Stimulated activated CD8-positive, alpha-beta memory T cell treated with anti-CD3 and anti-CD28 coated beads, Interleukin-12 subunit alpha, Interleukin-12 subunit beta, amount 100 ng/mL, for 24 hours (primary cell): ENCODE data around the gene METRN.

Source experiments
- DNase-seq: peaks from one replicate; pipeline ENCODE4 v3.0.0-alpha.2; 2020; ENCODE audit errors: extremely low read depth

The METRN gene

DNA sequence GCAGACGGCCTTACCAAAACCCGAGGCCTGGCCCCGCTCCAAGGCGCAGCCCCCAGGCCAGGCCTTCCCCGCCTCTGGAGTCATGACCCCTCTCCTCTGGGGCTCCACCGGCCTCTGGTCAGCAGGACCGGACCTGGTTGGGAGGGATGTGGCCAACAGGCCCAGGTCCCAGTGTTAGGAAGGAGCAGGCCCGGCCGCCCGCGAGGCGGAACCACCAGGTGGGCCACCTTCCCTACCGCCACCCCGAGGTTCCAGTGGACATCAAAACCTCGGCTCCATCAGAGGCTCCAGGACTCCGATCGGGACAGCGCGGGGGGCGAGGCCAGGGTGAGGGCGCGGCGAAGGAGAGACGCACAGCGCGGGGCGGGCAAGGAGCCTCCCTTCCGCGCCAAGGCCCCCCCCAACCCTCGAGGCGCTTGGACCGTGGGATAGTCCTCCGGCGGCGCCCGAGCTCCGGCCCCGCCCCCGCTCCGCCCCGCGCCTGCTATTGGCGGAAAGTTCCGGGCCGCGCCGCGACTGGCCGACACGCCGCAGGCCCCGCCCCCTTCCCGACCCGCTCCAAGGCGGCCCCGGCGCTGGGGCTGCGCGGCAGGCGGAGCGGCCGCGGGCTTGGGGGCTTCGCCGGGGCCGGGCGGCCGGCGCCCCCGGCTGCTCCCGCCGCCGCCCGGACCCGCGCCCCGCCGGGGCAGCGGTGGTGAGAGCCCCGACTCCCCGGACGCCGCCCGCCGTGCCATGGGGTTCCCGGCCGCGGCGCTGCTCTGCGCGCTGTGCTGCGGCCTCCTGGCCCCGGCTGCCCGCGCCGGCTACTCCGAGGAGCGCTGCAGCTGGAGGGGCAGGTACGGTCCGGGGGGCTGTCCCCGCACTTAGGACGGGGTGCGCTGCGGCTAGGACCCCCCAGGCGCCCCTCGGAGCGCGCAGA, at the start of gene METRN:
Gene METRN, plus strand, starts transcription at position 561 of the 919 bp plus-strand sequence. Its CDS starts 172 bp downstream, at position 733.
- DNase-seq = peak; percentile 87

- no peak for DNase-seq
Observed at GRCh38 chr16:666572-666971, 48.3 kb upstream of the METRN start.

GRCh38 chr16:667113-667779, 47.7 kb upstream of the METRN start:
- DNase-seq = no peak

GRCh38 chr16:667780-668518, 47.0 kb upstream of the METRN start, which contains the start of gene RHOT2:
TSS of gene RHOT2 (plus strand) at chr16:668132. CDS start at chr16:668200, 68 bp downstream.
- peak; percentile 77 for DNase-seq

DNA sequence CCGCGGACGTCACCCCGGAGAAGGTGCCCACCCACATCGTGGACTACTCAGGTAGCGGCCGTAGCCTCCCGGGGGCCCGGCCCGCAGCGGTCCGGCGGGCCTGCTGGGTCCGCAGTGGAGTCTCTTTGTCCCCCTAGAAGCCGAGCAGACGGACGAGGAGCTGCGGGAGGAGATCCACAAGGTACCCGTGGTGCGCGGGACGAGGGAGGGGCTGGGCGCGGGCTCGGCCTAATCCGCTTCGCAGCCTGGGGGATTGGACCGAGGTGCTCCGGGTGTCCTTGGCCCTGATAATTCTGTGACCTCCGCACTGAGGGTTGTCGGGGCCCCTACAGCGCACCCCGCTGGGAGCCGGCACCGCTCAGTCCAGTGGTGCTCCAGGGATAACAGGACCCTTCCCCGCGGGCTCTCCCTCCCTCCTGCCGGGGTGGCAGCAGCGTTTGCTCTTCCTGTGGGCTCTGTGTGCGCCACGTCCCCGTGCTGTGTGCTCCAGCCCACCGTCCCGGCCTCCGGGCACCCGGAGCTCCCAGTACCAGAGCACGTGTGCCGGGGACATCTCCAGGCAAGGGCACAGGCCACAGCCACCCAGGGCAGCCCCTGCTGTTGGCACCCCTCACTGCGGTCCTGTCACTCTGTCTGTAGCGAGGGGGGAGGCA, 46.3 kb upstream of the METRN start:
- no peak for DNase-seq

DNA sequence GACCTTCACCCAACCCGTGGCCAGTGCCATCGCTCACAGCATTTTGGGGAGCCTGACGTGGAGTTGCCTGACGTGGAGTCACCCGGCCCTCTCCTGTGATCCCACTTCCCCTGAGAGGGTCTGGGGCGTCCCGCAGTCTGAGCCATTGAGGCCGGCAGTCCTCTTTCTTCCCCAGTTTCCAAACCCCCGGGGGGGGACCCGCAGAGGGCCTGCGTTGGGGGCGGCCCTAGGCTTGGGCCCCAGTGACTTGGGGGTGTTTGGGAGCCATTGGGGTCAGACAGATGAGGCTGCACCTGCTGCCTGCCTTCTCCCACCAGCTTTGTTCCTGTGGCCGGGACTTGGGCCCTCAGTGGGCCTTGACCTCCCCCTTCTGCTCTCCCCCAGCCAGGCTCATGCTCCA, 45.3 kb upstream of the METRN start:
- DNase-seq = no peak

DNA sequence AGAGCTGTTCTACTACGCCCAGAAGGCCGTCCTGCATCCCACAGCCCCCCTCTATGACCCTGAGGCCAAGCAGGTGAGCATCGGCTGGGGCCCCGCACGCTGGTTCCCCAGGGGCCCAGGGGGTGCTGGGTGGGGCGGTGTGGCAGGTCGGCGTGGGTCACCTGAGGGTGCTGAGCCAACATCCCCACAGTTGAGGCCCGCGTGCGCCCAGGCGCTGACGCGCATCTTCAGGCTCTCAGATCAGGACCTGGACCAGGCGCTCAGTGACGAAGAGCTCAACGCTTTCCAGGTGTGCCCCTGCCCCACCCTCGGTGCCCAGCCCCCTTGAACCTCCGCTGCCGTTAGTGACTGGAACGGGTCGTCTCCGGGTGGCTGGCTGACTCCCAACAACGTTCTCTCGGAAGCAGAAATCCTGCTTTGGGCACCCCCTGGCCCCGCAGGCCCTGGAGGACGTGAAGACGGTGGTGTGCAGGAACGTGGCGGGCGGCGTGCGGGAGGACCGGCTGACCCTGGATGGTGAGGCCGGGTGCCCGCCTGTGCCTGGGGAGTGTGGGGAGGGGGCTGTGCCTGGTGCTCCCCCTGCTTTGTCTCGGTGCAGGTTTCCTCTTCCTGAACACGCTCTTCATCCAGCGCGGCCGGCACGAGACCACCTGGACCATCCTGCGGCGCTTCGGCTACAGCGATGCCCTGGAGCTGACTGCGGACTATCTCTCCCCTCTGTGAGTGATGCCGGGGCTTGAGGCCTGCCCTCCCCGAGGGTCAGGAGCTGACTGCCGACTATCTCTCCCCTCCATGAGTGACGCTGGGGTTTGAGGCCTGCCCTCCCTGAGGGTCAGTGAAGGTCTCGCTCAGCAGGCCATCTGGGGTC, 44.2 kb upstream of the METRN start:
- no peak for DNase-seq

- no peak for DNase-seq
Observed at GRCh38 chr16:671353-672131, 43.4 kb upstream of the METRN start.

GRCh38 chr16:672371-672770, 42.5 kb upstream of the METRN start:
- DNase-seq = no peak

GRCh38 chr16:672851-673250, 42.1 kb upstream of the METRN start:
- DNase-seq = no peak

DNA sequence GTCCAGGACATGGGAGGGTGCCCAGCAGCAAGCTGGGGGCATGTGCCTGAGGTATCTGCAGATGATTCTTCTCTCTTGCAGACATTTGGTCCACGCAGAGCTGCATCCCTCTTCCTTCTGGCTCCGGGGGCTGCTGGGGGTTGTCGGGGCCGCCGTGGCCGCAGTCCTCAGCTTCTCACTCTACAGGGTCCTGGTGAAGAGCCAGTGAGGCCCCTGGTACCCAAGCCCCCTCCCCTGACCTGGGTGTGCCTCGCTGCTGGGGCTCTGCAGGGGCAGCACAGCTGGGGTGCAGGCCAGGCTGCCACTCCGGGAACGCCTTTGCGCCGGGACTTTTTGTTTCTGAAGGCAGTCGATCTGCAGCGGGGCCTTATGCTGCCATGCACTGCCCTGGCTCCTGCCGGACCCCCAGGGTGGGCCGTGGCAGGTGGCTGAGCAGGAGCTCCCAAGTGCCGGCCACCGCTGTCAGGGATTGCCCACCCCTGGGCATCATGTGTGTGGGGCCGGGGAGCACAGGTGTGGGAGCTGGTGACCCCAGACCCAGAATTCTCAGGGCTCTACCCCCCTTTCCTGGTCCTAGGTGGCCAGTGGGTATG, 41.4 kb upstream of the METRN start:
- DNase-seq = no peak

DNA sequence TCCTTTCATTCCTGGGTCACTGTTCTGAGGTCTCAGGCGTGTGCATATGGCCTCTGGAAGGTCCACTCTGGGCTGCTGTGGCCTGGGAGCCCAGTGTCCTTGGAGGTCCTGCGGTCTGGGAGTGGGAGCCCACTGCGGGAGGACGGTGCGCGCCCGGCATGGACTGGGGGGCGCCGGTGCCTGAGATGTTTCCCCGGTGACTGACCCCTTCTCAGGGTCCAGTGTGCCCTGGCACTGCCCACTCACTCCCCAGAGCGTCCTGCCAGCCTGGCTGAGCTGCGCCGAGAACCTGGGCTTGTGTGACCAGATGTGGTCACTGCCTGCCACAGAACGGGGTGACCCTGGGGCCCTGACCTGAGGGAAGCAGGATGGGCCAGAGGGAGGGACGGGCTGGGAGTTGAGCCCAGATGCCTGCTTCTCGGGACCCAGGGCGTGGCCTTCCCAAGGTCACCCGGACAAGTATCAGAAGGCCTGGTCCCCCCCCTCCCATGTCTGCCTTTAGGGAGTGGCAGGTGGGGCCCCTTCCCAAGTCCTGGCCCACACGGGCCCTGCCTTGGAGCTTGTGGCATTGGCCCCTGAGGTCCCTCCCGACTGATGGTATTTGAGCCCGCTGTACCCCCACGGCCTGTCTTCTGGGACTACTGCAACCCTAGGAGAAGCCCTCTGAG, 40.6 kb upstream of the METRN start:
- no peak for DNase-seq

GRCh38 chr16:674968-675883, 39.7 kb upstream of the METRN start, which contains the start of gene RHBDL1:
TSS of gene RHBDL1 (plus strand) at chr16:675671. CDS start at chr16:675791, 120 bp downstream.
- no peak for DNase-seq

GRCh38 chr16:675884-676564, 38.9 kb upstream of the METRN start:
- no peak for DNase-seq

GRCh38 chr16:676565-676902, 38.4 kb upstream of the METRN start:
- no peak for DNase-seq

GRCh38 chr16:676913-677312, 38.0 kb upstream of the METRN start:
- no peak for DNase-seq
